ENCODE results near the gene PCDH9.
"Not testable (repeated sequence)": the region's sequence is repeated elsewhere in the genome, so short reads cannot be mapped to it uniquely, and the experiment has no call there.

PCDH9 gene

GRCh38 chr13:66950666-66951065 lies 279.5 kb downstream of the PCDH9 start:
- DNase-seq: no peak

GRCh38 chr13:66948910-66949309 lies 281.2 kb downstream of the PCDH9 start:
- no peak for DNase-seq

GRCh38 chr13:66943530-66943929 lies 286.6 kb downstream of the PCDH9 start:
- DNase-seq: no peak

GRCh38 chr13:66940113-66940512 lies 290.0 kb downstream of the PCDH9 start:
- no peak for DNase-seq

- no peak for DNase-seq
Measured at GRCh38 chr13:66937423-66937822, 292.7 kb downstream of the PCDH9 start.

- DNase-seq: no peak
Measured at GRCh38 chr13:66933994-66934393, 296.1 kb downstream of the PCDH9 start.

- DNase-seq: no peak
Measured at GRCh38 chr13:66933527-66933926, 296.6 kb downstream of the PCDH9 start.

- DNase-seq: no peak
Measured at GRCh38 chr13:66927562-66927961, 302.6 kb downstream of the PCDH9 start.

- DNase-seq: no peak
Measured at GRCh38 chr13:66926851-66927524, 303.1 kb downstream of the PCDH9 start.

GRCh38 chr13:66926200-66926850 lies 303.8 kb downstream of the PCDH9 start:
- DNase-seq: no peak

GRCh38 chr13:66922444-66922843 lies 307.7 kb downstream of the PCDH9 start:
- no peak for DNase-seq

- no peak for DNase-seq
Measured at GRCh38 chr13:66921437-66921836, 308.7 kb downstream of the PCDH9 start.

GRCh38 chr13:66915596-66916185 lies 314.4 kb downstream of the PCDH9 start:
- no peak for DNase-seq

GRCh38 chr13:66914155-66914554 lies 316.0 kb downstream of the PCDH9 start:
- DNase-seq: no peak

- DNase-seq: no peak
Measured at GRCh38 chr13:66911411-66911939, 318.7 kb downstream of the PCDH9 start.

- DNase-seq: no peak
Measured at GRCh38 chr13:66899955-66900354, 330.2 kb downstream of the PCDH9 start.

GRCh38 chr13:66896933-66897332 lies 333.2 kb downstream of the PCDH9 start:
- DNase-seq: no peak

- DNase-seq: no peak
Measured at GRCh38 chr13:66895780-66896179, 334.4 kb downstream of the PCDH9 start.

- no peak for DNase-seq
Measured at GRCh38 chr13:66895320-66895719, 334.8 kb downstream of the PCDH9 start.

- no peak for DNase-seq
Measured at GRCh38 chr13:66888698-66889097, 341.4 kb downstream of the PCDH9 start.

- DNase-seq: no peak
Measured at GRCh38 chr13:66887088-66887487, 343.0 kb downstream of the PCDH9 start.

- no peak for DNase-seq
Measured at GRCh38 chr13:66886264-66886663, 343.9 kb downstream of the PCDH9 start.

- DNase-seq: not testable (repeated sequence)
Measured at GRCh38 chr13:66881170-66881569, 349.0 kb downstream of the PCDH9 start.

GRCh38 chr13:66879988-66880387 lies 350.1 kb downstream of the PCDH9 start:
- DNase-seq: no peak
